Vagina (tissue), 2 donors: ENCODE data around the gene CIDEB.

Source experiments
- POLR2A ChIP-seq, 2 donors: fragments of 450-650 bp; IDR thresholded peaks; one replicate each; pipeline ENCODE4 v1.6.1; 2017; ENCODE audit warnings: antibody characterized with exemption in 2 of 2, mild to moderate bottlenecking in 2 of 2, moderate library complexity in 2 of 2
- TF ChIP-seq, protein P1 (sequence below), 3 experiments: fragments of 450-650 bp in 2 of 3; fragments of 200-600 bp in 1 of 3; sonication (generic) in 1 of 3; IDR thresholded peaks; one replicate each; pipeline ENCODE4 v1.5.1; 2017 to 2019; ENCODE audit warnings: antibody characterized with exemption in 3 of 3, mild to moderate bottlenecking in 2 of 3, moderate library complexity in 2 of 3

DNA sequence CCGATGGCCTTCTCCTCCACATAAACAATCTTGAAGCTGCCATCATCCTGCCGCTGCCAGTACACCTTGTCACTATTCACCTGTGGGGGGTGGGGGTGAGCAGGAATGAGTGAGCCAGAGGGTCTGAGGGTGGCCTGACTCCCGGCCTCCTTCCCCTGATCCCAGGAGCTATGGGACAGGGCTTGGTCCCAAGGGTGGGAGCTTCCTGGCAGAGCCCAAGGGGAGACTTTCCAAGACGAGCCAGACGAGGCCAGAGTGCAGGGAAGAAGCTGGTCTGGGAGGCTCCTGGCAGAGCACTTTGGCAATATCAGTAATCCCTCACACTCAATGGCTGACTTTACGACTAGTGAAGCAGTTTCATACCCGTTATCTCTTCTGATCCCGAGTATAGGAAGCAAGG is 52.3 kb downstream of the CIDEB start:
- TF ChIP-seq POLR2A (IDR thresholded peaks at IDR 0.05), result no peak
- TF ChIP-seq, protein P1, sequence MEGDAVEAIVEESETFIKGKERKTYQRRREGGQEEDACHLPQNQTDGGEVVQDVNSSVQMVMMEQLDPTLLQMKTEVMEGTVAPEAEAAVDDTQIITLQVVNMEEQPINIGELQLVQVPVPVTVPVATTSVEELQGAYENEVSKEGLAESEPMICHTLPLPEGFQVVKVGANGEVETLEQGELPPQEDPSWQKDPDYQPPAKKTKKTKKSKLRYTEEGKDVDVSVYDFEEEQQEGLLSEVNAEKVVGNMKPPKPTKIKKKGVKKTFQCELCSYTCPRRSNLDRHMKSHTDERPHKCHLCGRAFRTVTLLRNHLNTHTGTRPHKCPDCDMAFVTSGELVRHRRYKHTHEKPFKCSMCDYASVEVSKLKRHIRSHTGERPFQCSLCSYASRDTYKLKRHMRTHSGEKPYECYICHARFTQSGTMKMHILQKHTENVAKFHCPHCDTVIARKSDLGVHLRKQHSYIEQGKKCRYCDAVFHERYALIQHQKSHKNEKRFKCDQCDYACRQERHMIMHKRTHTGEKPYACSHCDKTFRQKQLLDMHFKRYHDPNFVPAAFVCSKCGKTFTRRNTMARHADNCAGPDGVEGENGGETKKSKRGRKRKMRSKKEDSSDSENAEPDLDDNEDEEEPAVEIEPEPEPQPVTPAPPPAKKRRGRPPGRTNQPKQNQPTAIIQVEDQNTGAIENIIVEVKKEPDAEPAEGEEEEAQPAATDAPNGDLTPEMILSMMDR (IDR thresholded peaks at IDR 0.05), result no peak
